B cell (primary cell): ENCODE data around the gene SPSB3. TPM values are rescaled to one million over a fixed set of nuclear protein-coding genes. Genes with fewer than 3 reads are reported as not detected.

ENCODE experiments used
- ATAC-seq: fragments of 200-7000 bp; cut with Tn5 transposase; one replicate; pipeline ENCODE4 v1.10.0; 2021; ENCODE audit warnings: low read depth, mild to moderate bottlenecking, moderate number of reproducible peaks, moderate library complexity
- CTCF ChIA-PET: fragments of 350-600 bp; sonication (Branson Sonifier 250); formaldehyde crosslinking; loops from one replicate; lab custom pipeline; 2021; ENCODE audit warnings: antibody characterized with exemption, inconsistent platforms; lab: Charles Lee
- POLR2A ChIA-PET: fragments of 350-600 bp; sonication (Branson Sonifier 250); formaldehyde crosslinking; loops from one replicate; lab custom pipeline; 2021; ENCODE audit warnings: antibody characterized with exemption; lab: Charles Lee
- DNase-seq: peaks from one replicate; pipeline ENCODE4 v3.0.0; 2013
- H2AFZ ChIP-seq: 2 replicates; pipeline ENCODE4 v1.6.1; 2012; ENCODE audit warnings: mild to moderate bottlenecking, low read depth, low read length; ENCODE audit not compliant: insufficient read depth, poor library complexity, severe bottlenecking
- H3K27ac ChIP-seq, 2 donors: 1 replicate in 1 of 2; 2 replicates in 1 of 2; pipeline ENCODE4 v1.5.1; 2012 to 2013; ENCODE audit warnings: low read length in 2 of 2, mild to moderate bottlenecking in 2 of 2, moderate library complexity in 1 of 2
- H3K27me3 ChIP-seq, 4 experiments: fragments of 200-600 bp in 1 of 4; sonication (generic) in 1 of 4; replicated peaks in 1 of 4; 1 replicate in 2 of 4; 2 replicates in 2 of 4; pipeline versions ENCODE4 v1.6.1 to v1.7.0; 2013 to 2016; ENCODE audit warnings: low read length in 3 of 4, mild to moderate bottlenecking in 2 of 4, mixed read lengths in 1 of 4, moderate library complexity in 1 of 4; ENCODE audit not compliant: insufficient read depth in 4 of 4, control insufficient read depth in 3 of 4; ENCODE audit errors: control extremely low read depth in 1 of 4
- H3K36me3 ChIP-seq, 2 experiments: replicated peaks in 1 of 2; 1 replicate in 1 of 2; 2 replicates in 1 of 2; pipeline versions ENCODE4 v1.6.1 to v1.7.1; 2013; ENCODE audit warnings: low read length in 1 of 2; ENCODE audit not compliant: insufficient read depth in 2 of 2, control insufficient read depth in 1 of 2; ENCODE audit errors: control extremely low read depth in 1 of 2, extremely low read depth in 1 of 2
- H3K4me1 ChIP-seq, 2 donors: fragments of 200-600 bp in 1 of 2; sonication (generic) in 1 of 2; 1 replicate in 1 of 2; 2 replicates in 1 of 2; pipeline versions ENCODE4 v1.5.1 to v1.6.1; 2013 to 2017; ENCODE audit warnings: low read length in 2 of 2; ENCODE audit not compliant: control insufficient read depth in 2 of 2, insufficient read depth in 2 of 2
- H3K4me2 ChIP-seq: replicated peaks from 2 replicates; pipeline ENCODE3; 2012; ENCODE audit warnings: mild to moderate bottlenecking, low read depth, low read length; ENCODE audit not compliant: poor library complexity, severe bottlenecking
- H3K4me3 ChIP-seq, 5 experiments: fragments of 200-600 bp in 1 of 5; sonication (generic) in 1 of 5; 1 replicate in 3 of 5; 2 replicates in 2 of 5; pipeline versions ENCODE4 v1.5.1 to v1.7.0; 2011 to 2016; ENCODE audit warnings: low read length in 4 of 5, mild to moderate bottlenecking in 4 of 5, low read depth in 2 of 5, control low read depth in 1 of 5, moderate library complexity in 1 of 5; ENCODE audit not compliant: insufficient read depth in 1 of 5; ENCODE audit errors: control extremely low read depth in 1 of 5, extremely low read depth in 1 of 5
- H3K79me2 ChIP-seq: fragments of 200-600 bp; sonication (generic); one replicate; pipeline ENCODE4 v1.6.0; 2016; ENCODE audit warnings: low read length; ENCODE audit not compliant: control insufficient read depth, insufficient read depth
- H3K9ac ChIP-seq: fragments of 200-600 bp; sonication (generic); 2 replicates; pipeline ENCODE4 v1.6.1; 2017; ENCODE audit warnings: mild to moderate bottlenecking, low read length, moderate library complexity
- H3K9me3 ChIP-seq, 3 donors: one replicate each; pipeline versions ENCODE4 v1.6.1 to v1.7.1; 2013; ENCODE audit warnings: low read length in 2 of 3; ENCODE audit not compliant: control insufficient read depth in 2 of 3, insufficient read depth in 1 of 3; ENCODE audit errors: control extremely low read depth in 1 of 3
- H4K20me1 ChIP-seq: 2 replicates; pipeline ENCODE4 v1.6.0; 2012; ENCODE audit warnings: mild to moderate bottlenecking, low read length; ENCODE audit not compliant: insufficient read depth, control insufficient read depth, poor library complexity, severe bottlenecking
- H3K27ac Mint-ChIP-seq: one replicate; pipeline ENCODE4 v1.8.0; 2021; ENCODE audit warnings: mixed read lengths
- H3K27me3 Mint-ChIP-seq: one replicate; pipeline ENCODE4 v1.8.0; 2021; ENCODE audit warnings: mixed read lengths
- H3K4me1 Mint-ChIP-seq: one replicate; pipeline ENCODE4 v1.8.0; 2021; ENCODE audit warnings: mixed read lengths
- H3K4me3 Mint-ChIP-seq: one replicate; pipeline ENCODE4 v1.8.0; 2021; ENCODE audit warnings: mixed read lengths
- H3K9me3 Mint-ChIP-seq: one replicate; pipeline ENCODE4 v1.8.0; 2022; ENCODE audit warnings: mixed read lengths; ENCODE audit not compliant: insufficient read depth
- EZH2 ChIP-seq: IDR thresholded peaks from 2 replicates; pipeline ENCODE4 v1.6.1; 2012; ENCODE audit warnings: borderline replicate concordance, low read depth, mild to moderate bottlenecking, moderate library complexity, low read length; ENCODE audit not compliant: insufficient read depth, poor library complexity, severe bottlenecking
- WGBS: methylation state at CpG from one replicate; pipeline ENCODE4 v1.1.5; 2013; ENCODE audit warnings: missing lambda C conversion rate; ENCODE audit not compliant: insufficient coverage; 5-methylcytosine and 5-hydroxymethylcytosine counted together
- intact Hi-C: fragments of 100-400 bp; cut with micrococcal nuclease; formaldehyde crosslinking; loops from one replicate; pipeline ENCODE4 v1.10.0; 2022
- polyA minus RNA-seq: library from RNA; depleted of rRNA, polyadenylated mRNA; stranded (reverse); fragments of >200 nt; gene quantifications from 2 replicates; pipeline ENCODE4 v1.2.3, GENCODE V29; 2012
- polyA plus RNA-seq: library from polyadenylated mRNA; depleted of rRNA; stranded (reverse); fragments of >200 nt; gene quantifications from 2 replicates; pipeline ENCODE4 v1.2.3, GENCODE V29; 2012
- total RNA-seq, 2 donors: library from RNA; stranded (reverse); fragments of 120-200 nt in 1 of 2; gene quantifications; 1 replicate in 1 of 2; 2 replicates in 1 of 2; pipeline versions ENCODE4 v1.2.3 to v1.2.4, GENCODE V29; 2013 to 2022
- TF ChIP-seq, protein P1 (sequence below): fragments of 200-600 bp; IDR thresholded peaks from one replicate; pipeline ENCODE4 v1.8.0; 2022; ENCODE audit warnings: antibody characterized with exemption, mild to moderate bottlenecking

Gene SPSB3
- total RNA-seq (91.2 and 95.5 TPM in 2 replicates), polyA plus RNA-seq (255 and 264 TPM in 2 replicates), polyA minus RNA-seq (68.4 and 81.1 TPM in 2 replicates)
- total RNA-seq (2013), result 72.0 TPM

- Histone ChIP-seq H4K20me1 (peaks cover 81% of the 10 kb centered on the region), H3K4me3 (peak within 1 kb of the TSS; percentile 75 to 96 (median 83)), H3K27ac (peak within 1 kb of the TSS; percentile 47 to 76), H3K9ac (peak within 1 kb of the TSS; percentile 89), H3K4me2 (peak within 1 kb of the TSS; percentile 94), H3K79me2 (peaks cover 65% of the 10 kb centered on the region), H3K4me1 (peaks cover 10 to 30% of the 10 kb centered on the region in 2 donors), H3K27me3 (no peaks in the 10 kb centered on the region), H2AFZ (peak within 1 kb of the TSS; percentile 77), H3K9me3 (no peaks in the 10 kb centered on the region), H3K36me3 (peaks cover 0 to 26% of the 10 kb centered on the region in 2 experiments)
- Mint-ChIP-seq H3K9me3 (no peaks in the 10 kb centered on the region), H3K4me3 (peak within 1 kb of the TSS; percentile 89), H3K27me3 (no peaks in the 10 kb centered on the region), H3K4me1 (peaks cover 22% of the 10 kb centered on the region), H3K27ac (peak within 1 kb of the TSS; percentile 91)
- peak; percentile 99 for DNase-seq
- TF ChIP-seq, protein P1, sequence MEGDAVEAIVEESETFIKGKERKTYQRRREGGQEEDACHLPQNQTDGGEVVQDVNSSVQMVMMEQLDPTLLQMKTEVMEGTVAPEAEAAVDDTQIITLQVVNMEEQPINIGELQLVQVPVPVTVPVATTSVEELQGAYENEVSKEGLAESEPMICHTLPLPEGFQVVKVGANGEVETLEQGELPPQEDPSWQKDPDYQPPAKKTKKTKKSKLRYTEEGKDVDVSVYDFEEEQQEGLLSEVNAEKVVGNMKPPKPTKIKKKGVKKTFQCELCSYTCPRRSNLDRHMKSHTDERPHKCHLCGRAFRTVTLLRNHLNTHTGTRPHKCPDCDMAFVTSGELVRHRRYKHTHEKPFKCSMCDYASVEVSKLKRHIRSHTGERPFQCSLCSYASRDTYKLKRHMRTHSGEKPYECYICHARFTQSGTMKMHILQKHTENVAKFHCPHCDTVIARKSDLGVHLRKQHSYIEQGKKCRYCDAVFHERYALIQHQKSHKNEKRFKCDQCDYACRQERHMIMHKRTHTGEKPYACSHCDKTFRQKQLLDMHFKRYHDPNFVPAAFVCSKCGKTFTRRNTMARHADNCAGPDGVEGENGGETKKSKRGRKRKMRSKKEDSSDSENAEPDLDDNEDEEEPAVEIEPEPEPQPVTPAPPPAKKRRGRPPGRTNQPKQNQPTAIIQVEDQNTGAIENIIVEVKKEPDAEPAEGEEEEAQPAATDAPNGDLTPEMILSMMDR, result no peak
- no peak for TF ChIP-seq EZH2
- under 1% methylated on average over 102 of the region's 102 CpGs for WGBS
- POLR2A ChIA-PET, result interaction anchor here (0.5 to 2.0 kb wide), 7 partner anchors 11 to 362 kb away, joined by 3 to 27 read pairs (median 7); partner anchors contain the start of genes EME2, FAHD1, MAPK8IP3 and MRPS34
- CTCF ChIA-PET, result interaction anchor here (0.6 to 2.3 kb wide), 12 partner anchors 8 to 1380 kb away, joined by 3 to 16 read pairs (median 4); partner anchors contain the start of genes EME2, FAHD1, HAGH and MAPK8IP3
- ATAC-seq, result peak; percentile 85
- intact Hi-C loops, result loop anchor here (1.0 to 2.0 kb wide), 4 partner anchors 9 to 440 kb away; partner anchors contain the start of genes HAGH, MRPS34 and UQCC4
Observed at GRCh38 chr16:1782408-1783264, at the start of gene SPSB3, which contains the start of gene NUBP2. TSS of gene SPSB3 (minus strand) at chr16:1782571. CDS start at chr16:1781483, 1,088 bp downstream. TSS of gene NUBP2 (plus strand) at chr16:1782960. CDS start at chr16:1783021, 61 bp downstream.
